A673 (cell line): ENCODE measurements around the gene PRPF40B. TPM values are rescaled to one million over a fixed set of nuclear protein-coding genes. Genes with fewer than 3 reads are reported as not detected.

ENCODE experiments used
- BruUV-seq: library from RNA; stranded (reverse); fragments of 400-500 nt; replicated peaks from 2 replicates; lab custom pipeline; 2021; lab: Mats Ljungman, UMichigan
- CTCF ChIA-PET: fragments of 300-600 bp; sonication (Branson Sonifier 250); formaldehyde crosslinking; loops from one replicate; lab custom pipeline; 2022; ENCODE audit warnings: antibody characterized with exemption; lab: Charles Lee
- POLR2A ChIA-PET: fragments of 300-600 bp; sonication (Branson Sonifier 250); formaldehyde crosslinking; loops from one replicate; lab custom pipeline; 2022; ENCODE audit warnings: antibody characterized with exemption; ENCODE audit not compliant: low non-redundant PET; lab: Charles Lee
- DNase-seq: peaks from one replicate; pipeline ENCODE4 v3.0.0-alpha.2; 2015; ENCODE audit warnings: low spot score
- H3K27ac ChIP-seq: fragments of 200-600 bp; sonication (generic); 2 replicates; pipeline ENCODE4 v1.5.1; 2016; ENCODE audit warnings: mixed run types, low read depth, mild to moderate bottlenecking, mixed read lengths, antibody characterized with exemption, low read length; ENCODE audit not compliant: poor library complexity, severe bottlenecking
- H3K27me3 ChIP-seq: fragments of 200-600 bp; sonication (generic); replicated peaks from 2 replicates; pipeline ENCODE4 v1.6.1; 2017; ENCODE audit warnings: mixed run types, low read depth, mild to moderate bottlenecking, mixed read lengths, antibody characterized with exemption, low read length; ENCODE audit not compliant: insufficient read depth, poor library complexity
- H3K36me3 ChIP-seq: fragments of 200-600 bp; sonication (generic); 2 replicates; pipeline ENCODE4 v1.6.1; 2016; ENCODE audit warnings: mixed run types, mild to moderate bottlenecking, mixed read lengths, antibody characterized with exemption, low read length; ENCODE audit not compliant: insufficient read depth, poor library complexity, severe bottlenecking
- H3K4me1 ChIP-seq: fragments of 200-600 bp; sonication (generic); 2 replicates; pipeline ENCODE4 v1.6.1; 2017; ENCODE audit warnings: mixed run types, mild to moderate bottlenecking, mixed read lengths, antibody characterized with exemption, low read length; ENCODE audit not compliant: insufficient read depth, poor library complexity, severe bottlenecking
- H3K4me3 ChIP-seq: fragments of 200-600 bp; sonication (generic); 2 replicates; pipeline ENCODE4 v1.5.1; 2016; ENCODE audit warnings: low read depth, mixed run types, mild to moderate bottlenecking, mixed read lengths, low read length; ENCODE audit not compliant: poor library complexity, severe bottlenecking
- H3K9me3 ChIP-seq: fragments of 200-600 bp; sonication (generic); 2 replicates; pipeline ENCODE4 v1.6.1; 2016; ENCODE audit warnings: mixed run types, low read depth, mild to moderate bottlenecking, mixed read lengths, antibody characterized with exemption, low read length; ENCODE audit not compliant: poor library complexity, severe bottlenecking
- EZH2 ChIP-seq: fragments of 200-600 bp; sonication (generic); IDR thresholded peaks from 2 replicates; pipeline ENCODE4 v1.6.1; 2017; ENCODE audit warnings: borderline replicate concordance, low read depth, mild to moderate bottlenecking, mixed read lengths, antibody characterized with exemption, low read length; ENCODE audit not compliant: poor library complexity, severe bottlenecking
- intact Hi-C: fragments of 100-400 bp; cut with micrococcal nuclease; formaldehyde crosslinking; loops from one replicate; pipeline ENCODE4 v1.10.0; 2022; ENCODE audit not compliant: unreplicated experiment
- total RNA-seq: library from RNA; stranded (reverse); gene quantifications from 2 replicates; pipeline ENCODE4 v1.2.3, GENCODE V29; 2021
- TF ChIP-seq, protein P1 (sequence below): fragments of 300-800, 200-600 bp; sonication (generic); conservative IDR thresholded peaks from 2 replicates; pipeline ENCODE4 v1.5.1; 2017; ENCODE audit warnings: low read depth, mild to moderate bottlenecking, antibody characterized with exemption, low read length, moderate library complexity, mixed read lengths

The PRPF40B gene
- total RNA-seq, 1 experiment from 2014 or later = 14.0 TPM

DNA sequence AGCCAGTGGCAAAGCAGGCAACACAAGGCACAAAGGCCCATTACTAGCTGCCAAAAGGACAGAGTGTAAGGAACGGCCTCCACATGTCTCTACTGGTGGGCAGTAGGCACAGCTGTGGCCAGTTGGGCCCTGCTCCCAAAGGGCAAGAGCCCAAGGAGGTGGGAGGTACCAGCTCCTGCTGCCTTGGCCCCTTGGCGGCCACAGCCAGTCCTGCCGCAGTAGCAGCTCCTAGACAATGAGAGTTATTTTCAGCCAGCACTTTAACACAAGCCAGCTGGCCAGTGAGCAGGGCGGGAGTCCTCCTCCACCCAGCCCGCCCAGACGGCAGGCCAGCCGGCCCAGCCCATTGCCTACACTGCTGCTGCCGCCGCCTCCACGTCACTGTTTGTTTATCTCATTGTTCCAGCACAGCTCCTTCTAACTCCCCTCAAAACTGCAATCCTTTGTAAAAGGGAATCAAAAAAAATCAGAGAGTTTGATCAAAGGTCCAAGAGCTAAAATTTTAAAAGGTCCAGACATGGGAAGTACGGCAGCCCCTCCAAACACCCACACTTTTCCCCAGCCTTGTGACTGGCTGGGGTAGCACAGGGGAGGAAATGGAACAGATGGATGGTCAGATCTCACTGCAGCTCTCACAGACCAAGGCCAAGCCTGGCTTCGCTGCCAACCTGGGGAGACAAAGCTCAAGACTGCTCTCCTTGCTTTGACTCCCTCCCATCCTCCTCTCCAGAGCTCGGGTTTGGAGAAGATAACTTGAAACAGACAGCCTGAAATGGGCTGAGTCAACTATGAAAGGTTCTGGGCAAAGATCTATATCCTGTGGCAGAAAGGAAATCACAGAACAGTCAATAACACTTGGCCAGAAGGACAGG, 50.3 kb downstream of the PRPF40B start:
- no peak overlapping the region for H3K27ac ChIP-seq
- no peak for TF ChIP-seq EZH2
- TF ChIP-seq, protein P1, sequence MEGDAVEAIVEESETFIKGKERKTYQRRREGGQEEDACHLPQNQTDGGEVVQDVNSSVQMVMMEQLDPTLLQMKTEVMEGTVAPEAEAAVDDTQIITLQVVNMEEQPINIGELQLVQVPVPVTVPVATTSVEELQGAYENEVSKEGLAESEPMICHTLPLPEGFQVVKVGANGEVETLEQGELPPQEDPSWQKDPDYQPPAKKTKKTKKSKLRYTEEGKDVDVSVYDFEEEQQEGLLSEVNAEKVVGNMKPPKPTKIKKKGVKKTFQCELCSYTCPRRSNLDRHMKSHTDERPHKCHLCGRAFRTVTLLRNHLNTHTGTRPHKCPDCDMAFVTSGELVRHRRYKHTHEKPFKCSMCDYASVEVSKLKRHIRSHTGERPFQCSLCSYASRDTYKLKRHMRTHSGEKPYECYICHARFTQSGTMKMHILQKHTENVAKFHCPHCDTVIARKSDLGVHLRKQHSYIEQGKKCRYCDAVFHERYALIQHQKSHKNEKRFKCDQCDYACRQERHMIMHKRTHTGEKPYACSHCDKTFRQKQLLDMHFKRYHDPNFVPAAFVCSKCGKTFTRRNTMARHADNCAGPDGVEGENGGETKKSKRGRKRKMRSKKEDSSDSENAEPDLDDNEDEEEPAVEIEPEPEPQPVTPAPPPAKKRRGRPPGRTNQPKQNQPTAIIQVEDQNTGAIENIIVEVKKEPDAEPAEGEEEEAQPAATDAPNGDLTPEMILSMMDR = no peak
- DNase-seq = no peak
- BruUV-seq = no TSS peak
- H3K4me3 ChIP-seq = no peak overlapping the region
- no peaks in the 10 kb centered on the region for H3K27me3 ChIP-seq
- intact Hi-C loops = no loop called here
- ChIA-PET CTCF (no interaction called here), POLR2A (no interaction called here)
- H3K36me3 ChIP-seq = no peaks in the 10 kb centered on the region
- H3K4me1 ChIP-seq = peaks cover 13% of the 10 kb centered on the region
- H3K9me3 ChIP-seq = no peaks in the 10 kb centered on the region

GRCh38 chr12:49674318-49674981, 51.1 kb downstream of the PRPF40B start:
- Histone ChIP-seq H3K36me3 (no peaks in the 10 kb centered on the region), H3K4me1 (peaks cover 13% of the 10 kb centered on the region), H3K27me3 (no peaks in the 10 kb centered on the region), H3K9me3 (no peaks in the 10 kb centered on the region), H3K4me3 (no peak overlapping the region), H3K27ac (no peak overlapping the region)
- intact Hi-C loops = no loop called here
- POLR2A ChIA-PET = no interaction called here
- no peak for DNase-seq
- CTCF ChIA-PET = no interaction called here
- TF ChIP-seq, protein P1 = no peak
- TF ChIP-seq EZH2 = no peak
- no TSS peak for BruUV-seq

DNA sequence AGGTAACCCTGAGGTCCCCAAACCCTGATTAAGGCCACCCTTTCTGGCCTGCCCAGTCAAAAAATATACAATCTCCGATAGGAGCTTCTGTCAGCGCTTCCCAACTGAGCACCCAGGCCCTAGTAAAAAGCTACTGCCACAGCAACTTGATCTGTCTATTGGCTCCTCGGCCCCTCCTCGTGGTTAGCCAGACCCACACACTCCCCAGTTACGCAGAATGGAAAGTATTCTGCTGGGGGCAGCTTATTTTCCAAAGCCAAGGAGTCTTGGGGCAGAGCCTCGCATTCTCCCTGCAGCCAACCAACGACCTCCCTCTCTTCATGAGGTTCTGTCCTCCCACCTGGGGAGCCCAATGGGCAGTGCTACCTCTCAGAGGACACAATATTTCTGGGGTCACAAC, 51.8 kb downstream of the PRPF40B start:
- H3K9me3 ChIP-seq = no peaks in the 10 kb centered on the region
- H3K27ac ChIP-seq = no peak overlapping the region
- BruUV-seq = no TSS peak
- intact Hi-C loops = no loop called here
- no peak for TF ChIP-seq EZH2
- TF ChIP-seq, protein P1 = no peak
- CTCF ChIA-PET = no interaction called here
- no peaks in the 10 kb centered on the region for H3K36me3 ChIP-seq
- no peaks in the 10 kb centered on the region for H3K27me3 ChIP-seq
- no peak overlapping the region for H3K4me3 ChIP-seq
- no peak for DNase-seq
- H3K4me1 ChIP-seq = peaks cover 13% of the 10 kb centered on the region
- POLR2A ChIA-PET = no interaction called here
